ENCODE results near the gene ISG20.

ISG20 gene

DNA sequence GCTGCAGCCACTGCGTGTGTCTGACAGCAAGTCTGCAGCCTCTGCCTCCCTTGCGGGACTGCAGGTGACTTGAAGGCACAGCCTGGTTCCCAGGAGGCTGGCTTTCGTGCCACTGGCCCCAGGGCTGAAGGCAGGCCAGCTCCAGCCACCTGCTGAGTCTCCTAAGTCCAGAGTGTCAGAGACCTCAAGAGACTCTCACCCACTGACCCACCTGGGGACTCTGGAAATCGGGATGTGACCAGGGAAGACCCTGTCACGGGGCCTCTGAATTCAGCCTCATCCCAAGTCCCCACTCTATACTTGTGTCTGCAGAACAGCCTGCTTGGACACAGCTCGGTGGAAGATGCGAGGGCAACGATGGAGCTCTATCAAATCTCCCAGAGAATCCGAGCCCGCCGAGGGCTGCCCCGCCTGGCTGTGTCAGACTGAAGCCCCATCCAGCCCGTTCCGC, 16.3 kb downstream of the ISG20 start:
- no peak for DNase-seq

GRCh38 chr15:88655800-88656488, 17.1 kb downstream of the ISG20 start:
- no peak for DNase-seq

- no peak for DNase-seq
These were observed 18.0 kb downstream of the ISG20 start for GRCh38 chr15:88656760-88657221.

DNA sequence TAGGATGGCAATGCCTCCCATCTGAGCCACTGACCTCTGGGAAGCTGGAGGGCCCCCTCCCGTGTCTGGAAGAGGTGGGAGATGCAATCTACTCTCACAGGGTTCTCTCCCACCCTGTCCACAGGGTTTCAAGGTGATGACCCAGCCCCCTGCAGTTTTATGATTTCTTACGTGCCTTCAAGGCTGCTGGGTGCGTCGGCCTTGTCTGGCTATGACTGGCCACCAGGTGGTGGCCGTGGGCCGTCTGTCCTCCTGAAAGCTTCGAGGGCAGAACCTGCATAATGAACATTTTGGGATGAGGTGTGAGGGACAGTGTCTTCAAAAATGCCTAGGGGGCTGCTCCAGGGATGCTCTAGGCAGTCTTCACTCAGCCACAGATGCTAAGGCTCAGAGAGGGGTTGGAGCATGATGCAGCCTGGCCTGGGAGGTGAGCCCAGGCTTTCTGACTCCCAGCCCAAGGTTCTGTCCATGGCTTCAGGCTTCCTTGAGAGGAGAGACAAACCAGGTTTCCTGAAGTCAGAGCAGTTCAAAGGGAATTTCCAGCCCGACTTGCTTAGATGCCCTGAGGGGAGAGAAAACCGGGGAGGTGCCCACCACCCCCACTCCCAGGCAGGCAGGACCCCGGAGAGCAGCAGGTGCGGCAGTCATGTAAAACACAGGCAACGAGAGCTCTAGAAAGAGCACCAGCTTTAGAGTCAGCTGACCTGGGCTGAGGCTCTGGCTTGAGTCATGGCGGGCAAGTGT, 18.7 kb downstream of the ISG20 start:
- DNase-seq = peak; percentile 71

DNA sequence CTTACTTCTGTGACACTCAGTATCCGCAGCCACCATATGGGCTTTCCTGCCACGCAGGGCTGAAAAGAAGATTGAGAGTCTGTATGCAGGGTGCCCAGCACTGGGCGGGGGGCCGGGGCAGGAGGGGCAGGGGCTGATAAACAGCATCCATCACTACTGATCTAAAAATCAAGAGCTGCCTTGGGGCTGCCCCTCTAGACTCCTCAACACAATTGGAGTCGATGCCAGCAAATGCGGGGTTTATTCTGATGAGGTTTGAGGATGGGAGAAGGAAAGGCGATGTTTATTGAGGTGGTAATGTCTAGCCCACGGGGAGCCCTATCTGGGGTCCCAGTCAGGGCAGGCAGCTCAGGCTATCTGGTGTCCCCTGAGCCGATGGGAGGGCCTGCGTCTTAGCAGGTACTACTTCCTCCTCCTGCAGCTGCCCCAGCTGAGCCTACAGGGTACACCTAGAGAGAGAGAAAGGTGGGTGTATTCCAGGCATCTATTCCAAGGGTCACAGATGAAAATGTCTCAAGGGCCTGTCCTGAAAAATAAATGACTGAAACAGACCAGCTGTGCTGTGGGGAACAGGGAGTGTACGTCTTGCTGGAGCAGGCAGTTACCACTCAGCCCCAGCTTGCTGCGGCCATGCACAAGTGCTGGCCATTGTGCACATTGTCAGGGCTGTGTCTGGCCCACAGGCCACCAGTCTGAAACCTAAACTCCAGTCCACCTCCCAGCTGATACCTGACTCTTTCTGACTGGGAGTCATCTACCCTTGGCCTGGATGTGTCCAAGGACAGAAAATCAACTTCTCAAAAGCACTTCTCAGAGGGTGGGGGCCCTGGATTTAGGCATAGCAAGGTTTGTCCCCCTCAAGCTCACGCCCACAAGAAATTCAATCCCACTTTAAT, 19.5 kb downstream of the ISG20 start:
- DNase-seq = no peak

DNA sequence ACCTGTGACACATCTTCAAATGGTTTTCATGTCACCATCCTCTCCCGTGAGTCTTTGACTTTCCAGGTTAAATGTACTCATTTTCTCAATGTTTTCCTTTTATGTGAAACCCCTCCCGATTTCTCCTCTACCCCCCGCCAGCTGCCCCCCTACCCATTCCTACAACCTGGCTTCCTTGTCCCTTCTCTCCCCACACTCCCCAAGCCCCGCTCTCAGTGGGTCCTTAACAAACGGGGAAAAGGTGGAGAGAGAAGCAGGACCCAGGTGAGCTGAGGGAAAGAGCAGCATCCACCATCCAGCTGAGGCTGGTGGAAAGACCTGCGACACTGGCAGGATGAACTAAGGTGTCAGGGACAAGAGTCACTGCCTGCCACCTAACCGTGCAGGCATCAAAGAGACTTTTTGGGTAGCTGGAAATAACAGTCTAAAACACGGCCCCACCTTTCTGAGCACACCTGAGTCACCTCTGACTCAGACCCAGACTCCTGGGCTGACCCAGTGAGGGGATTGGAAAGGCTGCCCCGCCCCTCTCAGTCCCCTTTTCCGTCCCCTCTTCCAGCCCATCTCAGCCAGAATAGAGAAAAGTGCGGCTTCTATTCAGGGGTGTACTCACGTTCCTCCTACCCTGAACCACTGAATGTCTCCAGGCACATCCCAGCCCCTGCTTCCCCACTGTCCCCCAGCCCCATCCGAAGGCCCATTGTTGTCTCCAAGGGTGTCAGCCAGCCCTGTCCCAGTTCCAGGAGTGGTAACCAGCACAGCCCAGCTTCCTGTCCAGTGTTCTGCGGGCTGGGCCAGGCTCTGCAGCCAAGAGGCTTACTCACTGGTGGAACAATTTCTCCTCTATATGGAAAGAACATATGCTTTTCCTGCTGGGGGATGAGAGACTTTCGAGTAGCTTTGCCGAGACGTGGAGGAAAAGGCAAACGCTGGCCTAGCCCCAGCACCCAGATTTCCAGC, 20.4 kb downstream of the ISG20 start:
- peak; percentile 93 for DNase-seq

DNA sequence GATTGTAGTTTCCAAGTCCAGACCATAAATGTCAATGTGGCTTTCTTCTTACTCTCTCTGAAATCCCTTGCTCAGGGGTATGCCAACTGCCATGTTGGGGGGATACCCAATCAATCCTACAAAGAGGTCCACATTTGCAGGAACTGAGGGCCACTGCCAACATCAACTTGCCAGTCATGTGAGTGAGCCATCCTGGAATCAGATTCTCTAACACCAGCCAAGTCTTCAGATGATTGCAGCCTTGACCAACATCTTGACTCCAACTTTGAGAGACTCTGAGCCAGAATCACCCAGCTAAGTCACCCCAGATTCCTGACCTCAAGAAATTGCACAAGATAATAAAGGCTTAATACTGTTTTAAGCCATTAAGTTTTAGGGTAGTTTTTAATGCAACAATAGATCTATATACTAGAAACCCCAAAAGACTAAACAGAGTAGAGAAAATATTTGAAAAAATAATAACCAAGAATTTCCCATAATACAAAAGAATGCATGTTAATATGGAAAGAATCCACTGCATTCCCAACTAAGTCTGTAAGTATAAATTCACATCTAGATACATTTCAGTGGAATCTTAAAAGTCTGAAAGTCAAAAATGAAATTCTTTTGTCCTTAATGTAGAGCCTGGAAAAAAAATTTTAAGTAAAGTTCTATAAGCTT, 22.4 kb downstream of the ISG20 start:
- peak; percentile 87 for DNase-seq

- peak; percentile 91 for DNase-seq
These were observed 23.1 kb downstream of the ISG20 start for GRCh38 chr15:88661761-88662556.

- peak; percentile 51 for DNase-seq
These were observed 24.4 kb downstream of the ISG20 start for GRCh38 chr15:88663141-88663621.

- no peak for DNase-seq
These were observed 25.4 kb downstream of the ISG20 start for GRCh38 chr15:88664151-88664778.

DNA sequence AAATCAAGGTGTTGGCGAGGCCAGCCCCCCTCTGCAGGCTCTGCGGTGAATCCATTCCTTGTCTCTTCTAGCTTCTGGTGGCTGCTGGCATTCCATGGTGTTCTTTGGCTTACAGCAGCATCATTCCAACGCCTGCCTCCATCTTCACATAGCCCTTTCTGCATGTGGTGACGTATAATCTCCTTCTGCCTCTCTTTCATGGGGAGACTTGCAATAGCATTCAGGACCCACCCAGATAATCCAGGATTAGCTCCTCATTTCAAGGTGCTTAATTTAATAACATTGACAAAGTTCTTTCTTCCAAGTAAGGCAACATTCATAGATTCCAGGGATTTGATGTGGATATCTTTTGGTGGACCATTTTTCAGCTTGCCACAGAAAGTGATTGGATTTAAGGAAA, 35.8 kb downstream of the ISG20 start:
- no peak for DNase-seq

- no peak for DNase-seq
These were observed 39.9 kb downstream of the ISG20 start for GRCh38 chr15:88678755-88679154.

GRCh38 chr15:88680241-88681001, 41.6 kb downstream of the ISG20 start:
- DNase-seq = no peak

GRCh38 chr15:88681610-88682221, 42.9 kb downstream of the ISG20 start:
- no peak for DNase-seq

DNA sequence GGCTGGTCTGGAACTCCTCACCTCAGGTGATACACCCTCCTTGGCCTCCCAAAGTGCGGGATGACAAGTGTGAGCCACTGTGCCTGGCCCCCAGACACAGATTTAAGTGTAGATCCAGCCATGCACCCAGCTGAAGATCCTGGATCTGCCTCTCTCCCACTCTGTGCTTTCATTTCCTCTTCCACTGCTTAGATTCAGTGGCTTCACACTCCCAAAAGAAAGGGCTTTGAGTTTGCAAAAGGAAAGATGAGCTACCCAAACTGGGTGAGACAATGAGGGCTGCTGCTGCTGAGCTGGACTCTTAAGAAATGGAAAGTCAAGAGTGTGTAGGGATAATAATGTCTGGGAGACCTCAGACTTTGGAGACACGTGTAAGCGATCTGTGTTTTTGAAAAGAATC, 45.5 kb downstream of the ISG20 start:
- no peak for DNase-seq

- no peak for DNase-seq
These were observed 47.4 kb downstream of the ISG20 start for GRCh38 chr15:88686166-88686565.

DNA sequence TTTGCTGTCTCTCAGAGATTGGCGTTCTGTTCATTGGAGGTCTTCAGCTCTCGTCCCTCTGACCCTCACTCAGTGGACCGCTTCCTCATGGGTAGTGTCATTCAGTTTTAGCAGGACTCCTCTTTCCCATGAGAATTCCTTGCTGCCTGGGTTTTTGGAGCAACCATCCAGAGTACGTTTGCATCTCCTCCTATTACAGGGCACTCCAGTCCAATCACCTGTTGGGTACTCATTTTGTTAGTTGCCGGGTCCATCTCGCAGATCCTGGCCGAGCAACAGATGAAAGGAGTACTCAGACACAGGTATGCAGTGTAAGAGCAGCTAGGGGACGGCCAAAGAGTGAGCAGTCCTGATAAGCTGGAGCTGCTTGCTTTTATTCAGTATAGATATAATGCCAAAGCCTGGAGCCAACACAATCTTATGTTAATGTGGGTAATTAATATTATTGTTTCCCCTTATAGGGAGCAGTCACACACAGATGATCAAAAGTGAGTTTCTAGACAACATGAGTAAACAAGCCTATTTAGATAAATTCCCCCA, 49.6 kb downstream of the ISG20 start:
- DNase-seq = no peak

GRCh38 chr15:88690331-88690730, 51.5 kb downstream of the ISG20 start:
- peak; percentile 54 for DNase-seq

All from fibroblast of skin of back (primary cell).